Hippocampal formation (tissue), 2 donors: ENCODE measurements around the gene LMF1.
"Not testable (repeated sequence)": the region's sequence is repeated elsewhere in the genome, so short reads cannot be mapped to it uniquely, and the experiment has no call there.

Experiments used
- DNase-seq, 2 donors: peaks; one replicate each; lab custom pipeline; 2025; lab: John Stamatoyannopoulos, UW

LMF1 gene

GRCh38 chr16:948767-949166 lies 22.0 kb downstream of the LMF1 start:
- DNase-seq = not testable (repeated sequence)

- DNase-seq = not testable (repeated sequence)
These were observed 22.9 kb downstream of the LMF1 start for GRCh38 chr16:947922-948303.

- DNase-seq = no peak
These were observed 23.4 kb downstream of the LMF1 start for GRCh38 chr16:947255-947921.

- no peak for DNase-seq
These were observed 24.8 kb downstream of the LMF1 start for GRCh38 chr16:946048-946395.

- DNase-seq = no peak
These were observed 25.3 kb downstream of the LMF1 start for GRCh38 chr16:945271-946047.

- DNase-seq = no peak
These were observed 26.8 kb downstream of the LMF1 start for GRCh38 chr16:943971-944370.

GRCh38 chr16:942436-943060 lies 28.2 kb downstream of the LMF1 start:
- no peak for DNase-seq

- no peak for DNase-seq
These were observed 30.8 kb downstream of the LMF1 start for GRCh38 chr16:939941-940340.

GRCh38 chr16:939311-939710 lies 31.5 kb downstream of the LMF1 start:
- DNase-seq = no peak

- DNase-seq = no peak
These were observed 32.0 kb downstream of the LMF1 start for GRCh38 chr16:938752-939151.

GRCh38 chr16:938136-938535 lies 32.6 kb downstream of the LMF1 start:
- peak in 1 of 2 donors; percentile 31 for DNase-seq

- no peak for DNase-seq
These were observed 33.1 kb downstream of the LMF1 start for GRCh38 chr16:937723-938122.

- DNase-seq = no peak
These were observed 33.5 kb downstream of the LMF1 start for GRCh38 chr16:937311-937710.

GRCh38 chr16:935684-936083 lies 35.1 kb downstream of the LMF1 start:
- no peak for DNase-seq

GRCh38 chr16:934178-934577 lies 36.6 kb downstream of the LMF1 start:
- DNase-seq = no peak

- DNase-seq = no peak
These were observed 37.2 kb downstream of the LMF1 start for GRCh38 chr16:933581-933980.

- no peak for DNase-seq
These were observed 37.9 kb downstream of the LMF1 start for GRCh38 chr16:932831-933330.

- no peak for DNase-seq
These were observed 38.9 kb downstream of the LMF1 start for GRCh38 chr16:931626-932500.

- DNase-seq = no peak
These were observed 39.6 kb downstream of the LMF1 start for GRCh38 chr16:931171-931570.

- no peak for DNase-seq
These were observed 40.3 kb downstream of the LMF1 start for GRCh38 chr16:930511-930910.

- no peak for DNase-seq
These were observed 40.7 kb downstream of the LMF1 start for GRCh38 chr16:930076-930475.
